GM19438 (cell line): ENCODE data around the gene YIPF3.
"Not testable (repeated sequence)": the region's sequence is repeated elsewhere in the genome, so short reads cannot be mapped to it uniquely, and the experiment has no call there.

Source experiments
- ATAC-seq: cut with Tn5 transposase; IDR thresholded peaks from one replicate; pipeline ENCODE4 v1.9.1; 2021; ENCODE audit warnings: low read depth; ENCODE audit not compliant: unreplicated experiment

YIPF3 gene

GRCh38 chr6:43467265-43467664 is 49.5 kb downstream of the YIPF3 start:
- ATAC-seq: not testable (repeated sequence)

- no peak for ATAC-seq
Measured at GRCh38 chr6:43465948-43466347, 50.8 kb downstream of the YIPF3 start.

GRCh38 chr6:43464337-43464736 is 52.4 kb downstream of the YIPF3 start:
- no peak for ATAC-seq

GRCh38 chr6:43461936-43462335 is 54.8 kb downstream of the YIPF3 start:
- no peak for ATAC-seq
